ENCODE results near the gene MATN1. TPM values are rescaled to one million over a fixed set of nuclear protein-coding genes. Genes with fewer than 3 reads are reported as not detected.
A peak's percentile ranks its signal among the peaks of the same experiment; 100 is the strongest.

Gene MATN1
- total and polyA plus RNA-seq, 4 donors, result 0.50 to 1.4 (median 0.88) TPM

GRCh38 chr1:30668024-30668423 is 55.4 kb downstream of the MATN1 start:
- H3K9me3 ChIP-seq (ENCODE audit: control insufficient read depth, insufficient read depth, low read length), result no peaks in the 10 kb centered on the region
- no peak overlapping the region for H3K27ac ChIP-seq (ENCODE audit: low read depth, low read length)
- peaks cover 37% of the 10 kb centered on the region for H3K4me1 ChIP-seq (ENCODE audit: control insufficient read depth, insufficient read depth, low read length)
- DNase-seq (ENCODE audit: low read depth in 4 of 6, low spot score in 6 of 6), result no peak
- no peak overlapping the region for H3K4me3 ChIP-seq (ENCODE audit: low read depth, low read length)
- no peaks in the 10 kb centered on the region for H3K27me3 ChIP-seq (ENCODE audit: control insufficient read depth, insufficient read depth, low read length)
- 68% methylated on average over 7 of the region's 7 CpGs for WGBS (ENCODE audit: insufficient coverage)
- no peaks in the 10 kb centered on the region for H3K36me3 ChIP-seq (ENCODE audit: control insufficient read depth, insufficient read depth, low read length)

GRCh38 chr1:30666756-30667273 is 56.6 kb downstream of the MATN1 start:
- Histone ChIP-seq H3K36me3 (ENCODE audit: control insufficient read depth, insufficient read depth, low read length) (no peaks in the 10 kb centered on the region), H3K9me3 (ENCODE audit: control insufficient read depth, insufficient read depth, low read length) (no peaks in the 10 kb centered on the region), H3K27me3 (ENCODE audit: control insufficient read depth, insufficient read depth, low read length) (no peaks in the 10 kb centered on the region), H3K4me3 (ENCODE audit: low read depth, low read length) (no peak overlapping the region), H3K27ac (ENCODE audit: low read depth, low read length) (no peak overlapping the region), H3K4me1 (ENCODE audit: control insufficient read depth, insufficient read depth, low read length) (peaks cover 49% of the 10 kb centered on the region)
- DNase-seq (ENCODE audit: low read depth in 4 of 6, low spot score in 6 of 6), result peak in 2 of 6 donors; percentile 46 to 77
- WGBS (ENCODE audit: insufficient coverage), result no CpG with 5 or more reads among the region's 3 CpGs

- no peaks in the 10 kb centered on the region for H3K36me3 ChIP-seq (ENCODE audit: control insufficient read depth, insufficient read depth, low read length)
- no peak overlapping the region for H3K27ac ChIP-seq (ENCODE audit: low read depth, low read length)
- no peak overlapping the region for H3K4me3 ChIP-seq (ENCODE audit: low read depth, low read length)
- no peak for DNase-seq (ENCODE audit: low read depth in 4 of 6, low spot score in 6 of 6)
- 85% methylated on average over 7 of the region's 7 CpGs for WGBS (ENCODE audit: insufficient coverage)
- peaks cover 49% of the 10 kb centered on the region for H3K4me1 ChIP-seq (ENCODE audit: control insufficient read depth, insufficient read depth, low read length)
- H3K9me3 ChIP-seq (ENCODE audit: control insufficient read depth, insufficient read depth, low read length), result no peaks in the 10 kb centered on the region
- no peaks in the 10 kb centered on the region for H3K27me3 ChIP-seq (ENCODE audit: control insufficient read depth, insufficient read depth, low read length)
Measured at GRCh38 chr1:30665216-30666010, 58.0 kb downstream of the MATN1 start.

GRCh38 chr1:30664103-30664755 is 59.2 kb downstream of the MATN1 start:
- H3K4me1 ChIP-seq (ENCODE audit: control insufficient read depth, insufficient read depth, low read length), result peaks cover 49% of the 10 kb centered on the region
- 33% methylated on average over 17 of the region's 17 CpGs for WGBS (ENCODE audit: insufficient coverage)
- peak; percentile 38 to 93 (median 73) for DNase-seq (ENCODE audit: low read depth in 4 of 6, low spot score in 6 of 6)

GRCh38 chr1:30663596-30664091 is 59.7 kb downstream of the MATN1 start:
- Histone ChIP-seq H3K36me3 (ENCODE audit: control insufficient read depth, insufficient read depth, low read length) (no peaks in the 10 kb centered on the region), H3K4me3 (ENCODE audit: low read depth, low read length) (no peak overlapping the region), H3K9me3 (ENCODE audit: control insufficient read depth, insufficient read depth, low read length) (no peaks in the 10 kb centered on the region), H3K27me3 (ENCODE audit: control insufficient read depth, insufficient read depth, low read length) (no peaks in the 10 kb centered on the region), H3K4me1 (ENCODE audit: control insufficient read depth, insufficient read depth, low read length) (peaks cover 49% of the 10 kb centered on the region), H3K27ac (ENCODE audit: low read depth, low read length) (no peak overlapping the region)
- no peak for DNase-seq (ENCODE audit: low read depth in 4 of 6, low spot score in 6 of 6)
- WGBS (ENCODE audit: insufficient coverage), result 77% methylated on average over 10 of the region's 13 CpGs

More at GRCh38 chr1:30664103-30664755, 59.2 kb downstream of the MATN1 start:
- no peak overlapping the region for H3K27ac ChIP-seq (ENCODE audit: low read depth, low read length)
- no peaks in the 10 kb centered on the region for H3K9me3 ChIP-seq (ENCODE audit: control insufficient read depth, insufficient read depth, low read length)
- no peak overlapping the region for H3K4me3 ChIP-seq (ENCODE audit: low read depth, low read length)
- H3K27me3 ChIP-seq (ENCODE audit: control insufficient read depth, insufficient read depth, low read length), result no peaks in the 10 kb centered on the region
- no peaks in the 10 kb centered on the region for H3K36me3 ChIP-seq (ENCODE audit: control insufficient read depth, insufficient read depth, low read length)

- no peak overlapping the region for H3K27ac ChIP-seq (ENCODE audit: low read depth, low read length)
- no peaks in the 10 kb centered on the region for H3K27me3 ChIP-seq (ENCODE audit: control insufficient read depth, insufficient read depth, low read length)
- no peak overlapping the region for H3K4me3 ChIP-seq (ENCODE audit: low read depth, low read length)
- no peaks in the 10 kb centered on the region for H3K36me3 ChIP-seq (ENCODE audit: control insufficient read depth, insufficient read depth, low read length)
- H3K9me3 ChIP-seq (ENCODE audit: control insufficient read depth, insufficient read depth, low read length), result no peaks in the 10 kb centered on the region
- no peak for DNase-seq (ENCODE audit: low read depth in 4 of 6, low spot score in 6 of 6)
- 62% methylated on average over 8 of the region's 9 CpGs for WGBS (ENCODE audit: insufficient coverage)
- H3K4me1 ChIP-seq (ENCODE audit: control insufficient read depth, insufficient read depth, low read length), result peaks cover 43% of the 10 kb centered on the region
Measured at GRCh38 chr1:30662291-30662840, 61.0 kb downstream of the MATN1 start.

GRCh38 chr1:30661311-30661710 is 62.1 kb downstream of the MATN1 start:
- H3K27me3 ChIP-seq (ENCODE audit: control insufficient read depth, insufficient read depth, low read length), result no peaks in the 10 kb centered on the region
- H3K27ac ChIP-seq (ENCODE audit: low read depth, low read length), result no peak overlapping the region
- WGBS (ENCODE audit: insufficient coverage), result 92% methylated on average over 10 of the region's 10 CpGs
- DNase-seq (ENCODE audit: low read depth in 4 of 6, low spot score in 6 of 6), result no peak
- no peaks in the 10 kb centered on the region for H3K9me3 ChIP-seq (ENCODE audit: control insufficient read depth, insufficient read depth, low read length)
- no peak overlapping the region for H3K4me3 ChIP-seq (ENCODE audit: low read depth, low read length)
- H3K4me1 ChIP-seq (ENCODE audit: control insufficient read depth, insufficient read depth, low read length), result peaks cover 41% of the 10 kb centered on the region
- H3K36me3 ChIP-seq (ENCODE audit: control insufficient read depth, insufficient read depth, low read length), result no peaks in the 10 kb centered on the region

Small RNA genes within 50 kb of the gene (small RNA-seq; reads per million reads assigned to genes)
- gene MIR4420 (ENCODE audit: low replicate concordance), result not detected

Other genes starting within 250 kb of the MATN1 start
- gene LAPTM5, start 34.2 kb upstream of the MATN1 start, total RNA-seq, result 10 to 100 TPM; 13.8 to 39.3 TPM
- 10 to 100 TPM; 39.9 to 55.0 TPM for gene LAPTM5, start 34.2 kb upstream of the MATN1 start, polyA plus RNA-seq (ENCODE audit: insufficient read length in 2 of 2)
- 100 to 1,000 TPM in 1 of 2 donors, 10 to 100 TPM in 1; 99.3 to 120 TPM for gene SDC3, start 185.2 kb upstream of the MATN1 start, total RNA-seq
- gene SDC3, start 185.2 kb upstream of the MATN1 start, polyA plus RNA-seq (ENCODE audit: insufficient read length in 2 of 2), result 100 to 1,000 TPM; 403 to 465 TPM